ENCODE results near the gene CPAMD8. TPM values are rescaled to one million over a fixed set of nuclear protein-coding genes. Genes with fewer than 3 reads are reported as not detected.

CPAMD8 gene
- total and polyA plus RNA-seq, 2 donors (not counting 3 experiments of a cell fraction or from before 2014, with no cell fraction given): 2.2 to 3.9 TPM

DNA sequence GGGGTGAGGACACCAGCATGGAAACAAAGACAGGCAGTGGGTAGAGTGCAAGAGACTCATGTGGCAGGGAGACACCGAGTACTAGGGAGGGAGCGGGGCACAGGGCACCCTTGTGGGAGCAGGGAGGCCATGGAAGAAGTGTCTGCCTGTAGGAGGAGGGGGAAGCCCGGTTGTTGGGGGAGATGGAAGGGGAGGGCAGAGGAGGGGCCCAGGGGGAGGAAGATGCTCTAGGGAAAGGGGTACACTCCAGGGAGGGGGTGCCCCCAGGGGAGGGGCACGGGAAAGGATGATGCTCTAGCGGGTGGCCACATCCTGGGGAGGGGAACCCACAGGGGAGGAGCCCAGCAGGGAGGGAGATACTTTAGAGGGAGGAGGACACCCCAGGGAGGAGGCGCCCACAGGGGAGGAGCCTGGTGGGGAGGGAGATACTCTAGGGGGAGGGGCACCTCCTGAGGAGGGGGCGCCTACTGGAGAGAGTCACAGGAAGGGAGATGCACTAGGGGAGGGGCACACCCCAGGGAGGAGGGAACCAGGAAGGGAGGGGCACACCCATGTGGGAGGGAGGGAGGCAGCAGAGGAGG, 24.9 kb downstream of the CPAMD8 start:
- CTCF ChIA-PET: no interaction called here
- H3K4me1 ChIP-seq (ENCODE audit: control insufficient read depth, extremely low read depth, insufficient read depth, low read length): no peaks in the 10 kb centered on the region
- H3K9me1 ChIP-seq (replicated peaks; ENCODE audit: control insufficient read depth, extremely low read depth, insufficient read depth, low read length): no peaks in the 10 kb centered on the region
- H3K27ac ChIP-seq (ENCODE audit: insufficient read depth, low read depth, low read length): no peak overlapping the region
- H3K4me3 ChIP-seq (replicated peaks in 1 of 3; ENCODE audit: insufficient read depth in 1 of 3, low read depth in 1 of 3, low read length in 3 of 3): no peak overlapping the region
- H3K9ac ChIP-seq (replicated peaks; ENCODE audit: extremely low read depth, insufficient read depth, low read length): no peak overlapping the region
- no peaks in the 10 kb centered on the region for H3K27me3 ChIP-seq (ENCODE audit: control insufficient read depth in 2 of 2, insufficient read depth in 2 of 2, low read length in 2 of 2)
- H3K36me3 ChIP-seq (ENCODE audit: control insufficient read depth in 2 of 2, extremely low read depth in 1 of 2, insufficient read depth in 2 of 2, low read length in 2 of 2): no peaks in the 10 kb centered on the region
- no peak overlapping the region for H2AFZ ChIP-seq (ENCODE audit: low read depth, low read length)
- H3K9me3 ChIP-seq (replicated peaks; ENCODE audit: control insufficient read depth, insufficient read depth, low read length): no peaks in the 10 kb centered on the region
- H3K4me2 ChIP-seq (ENCODE audit: insufficient read depth, low read length): no peak overlapping the region
- H3K79me2 ChIP-seq (ENCODE audit: control insufficient read depth, insufficient read depth, low read length): no peaks in the 10 kb centered on the region
- no peaks in the 10 kb centered on the region for H4K20me1 ChIP-seq (replicated peaks; ENCODE audit: control insufficient read depth, extremely low read depth, insufficient read depth, low read length)
- intact Hi-C loops (cut with micrococcal nuclease): no loop called here
- dilution Hi-C loops (cut with MboI; ENCODE audit: extremely low pct_ligation_motif_present, low sequenced_read_pairs): no loop called here
- BruUV-seq (replicated peaks): no TSS peak
- POLR2A ChIA-PET: no interaction called here
- FAIRE-seq (no peak), DNase-seq (ENCODE audit: low read depth, low spot score) (no peak)
- TF ChIP-seq POLR2A (IDR thresholded peaks at IDR 0.05; ENCODE audit: low read depth, low read length): no peak
- TF ChIP-seq, protein P1, sequence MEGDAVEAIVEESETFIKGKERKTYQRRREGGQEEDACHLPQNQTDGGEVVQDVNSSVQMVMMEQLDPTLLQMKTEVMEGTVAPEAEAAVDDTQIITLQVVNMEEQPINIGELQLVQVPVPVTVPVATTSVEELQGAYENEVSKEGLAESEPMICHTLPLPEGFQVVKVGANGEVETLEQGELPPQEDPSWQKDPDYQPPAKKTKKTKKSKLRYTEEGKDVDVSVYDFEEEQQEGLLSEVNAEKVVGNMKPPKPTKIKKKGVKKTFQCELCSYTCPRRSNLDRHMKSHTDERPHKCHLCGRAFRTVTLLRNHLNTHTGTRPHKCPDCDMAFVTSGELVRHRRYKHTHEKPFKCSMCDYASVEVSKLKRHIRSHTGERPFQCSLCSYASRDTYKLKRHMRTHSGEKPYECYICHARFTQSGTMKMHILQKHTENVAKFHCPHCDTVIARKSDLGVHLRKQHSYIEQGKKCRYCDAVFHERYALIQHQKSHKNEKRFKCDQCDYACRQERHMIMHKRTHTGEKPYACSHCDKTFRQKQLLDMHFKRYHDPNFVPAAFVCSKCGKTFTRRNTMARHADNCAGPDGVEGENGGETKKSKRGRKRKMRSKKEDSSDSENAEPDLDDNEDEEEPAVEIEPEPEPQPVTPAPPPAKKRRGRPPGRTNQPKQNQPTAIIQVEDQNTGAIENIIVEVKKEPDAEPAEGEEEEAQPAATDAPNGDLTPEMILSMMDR (IDR thresholded peaks at IDR 0.05; ENCODE audit: extremely low read depth in 1 of 2, insufficient read depth in 1 of 2, low read depth in 1 of 2, low read length in 2 of 2): no peak
- TF ChIP-seq EZH2 (IDR thresholded peaks at IDR 0.05; ENCODE audit: borderline replicate concordance, low read depth, low read length, severe bottlenecking): no peak

DNA sequence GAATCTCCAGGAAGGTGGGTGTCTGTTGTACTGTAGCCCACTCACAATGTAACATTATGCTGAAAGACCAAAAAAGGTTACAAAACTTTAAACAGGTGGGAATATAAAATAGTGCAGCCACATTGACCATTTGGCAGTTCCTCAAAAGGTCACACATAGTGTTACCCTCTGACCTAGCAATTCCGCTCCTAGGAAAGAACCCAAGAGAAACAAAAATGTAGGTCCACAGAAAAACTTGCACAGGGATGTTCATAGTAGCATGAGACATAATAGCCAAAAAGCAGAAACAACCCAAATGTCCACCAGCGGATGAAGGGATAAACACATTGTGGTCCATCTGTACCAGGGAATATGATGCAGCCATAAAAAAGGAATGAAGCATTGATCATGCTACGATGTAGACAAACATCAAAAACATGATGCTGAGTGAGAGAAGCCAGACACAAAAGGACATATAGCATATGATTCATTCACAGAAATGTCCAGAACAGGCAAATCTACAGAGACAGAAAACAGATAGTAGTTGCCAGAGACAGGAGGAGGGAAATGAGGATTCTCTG, 27.9 kb downstream of the CPAMD8 start:
- DNase-seq (ENCODE audit: low read depth, low spot score) (no peak), FAIRE-seq (no peak)
- Histone ChIP-seq H3K27me3 (ENCODE audit: control insufficient read depth in 2 of 2, insufficient read depth in 2 of 2, low read length in 2 of 2) (no peaks in the 10 kb centered on the region), H3K9ac (replicated peaks; ENCODE audit: extremely low read depth, insufficient read depth, low read length) (no peak overlapping the region), H3K27ac (ENCODE audit: insufficient read depth, low read depth, low read length) (no peak overlapping the region), H3K4me3 (replicated peaks in 1 of 3; ENCODE audit: insufficient read depth in 1 of 3, low read depth in 1 of 3, low read length in 3 of 3) (no peak overlapping the region), H3K36me3 (ENCODE audit: control insufficient read depth in 2 of 2, extremely low read depth in 1 of 2, insufficient read depth in 2 of 2, low read length in 2 of 2) (no peaks in the 10 kb centered on the region), H3K9me3 (replicated peaks; ENCODE audit: control insufficient read depth, insufficient read depth, low read length) (no peaks in the 10 kb centered on the region), H3K4me2 (ENCODE audit: insufficient read depth, low read length) (no peak overlapping the region), H3K79me2 (ENCODE audit: control insufficient read depth, insufficient read depth, low read length) (no peaks in the 10 kb centered on the region), H3K9me1 (replicated peaks; ENCODE audit: control insufficient read depth, extremely low read depth, insufficient read depth, low read length) (no peaks in the 10 kb centered on the region), H3K4me1 (ENCODE audit: control insufficient read depth, extremely low read depth, insufficient read depth, low read length) (no peaks in the 10 kb centered on the region), H4K20me1 (replicated peaks; ENCODE audit: control insufficient read depth, extremely low read depth, insufficient read depth, low read length) (no peaks in the 10 kb centered on the region), H2AFZ (ENCODE audit: low read depth, low read length) (no peak overlapping the region)
- ChIA-PET CTCF (no interaction called here), POLR2A (no interaction called here)
- dilution Hi-C loops (cut with MboI; ENCODE audit: extremely low pct_ligation_motif_present, low sequenced_read_pairs): no loop called here
- BruUV-seq (replicated peaks): no TSS peak
- TF ChIP-seq POLR2AphosphoS5 (IDR thresholded peaks at IDR 0.05; ENCODE audit: insufficient read depth, low read depth, low read length) (no peak), MYC (IDR thresholded peaks at IDR 0.05; ENCODE audit: low read depth, low read length) (no peak), EZH2 (IDR thresholded peaks at IDR 0.05; ENCODE audit: borderline replicate concordance, low read depth, low read length, severe bottlenecking) (no peak), JUN (IDR thresholded peaks at IDR 0.05; ENCODE audit: borderline replicate concordance, insufficient read depth, insufficient read length, low read depth) (no peak), FOS (IDR thresholded peaks at IDR 0.05; ENCODE audit: borderline replicate concordance, insufficient read depth, low read length) (no peak), GATA2 (IDR thresholded peaks at IDR 0.05; ENCODE audit: insufficient read depth, insufficient read length, low read depth, low read length) (no peak), POLR2A (IDR thresholded peaks at IDR 0.05; ENCODE audit: low read depth, low read length) (no peak)
- TF ChIP-seq, protein P2, sequence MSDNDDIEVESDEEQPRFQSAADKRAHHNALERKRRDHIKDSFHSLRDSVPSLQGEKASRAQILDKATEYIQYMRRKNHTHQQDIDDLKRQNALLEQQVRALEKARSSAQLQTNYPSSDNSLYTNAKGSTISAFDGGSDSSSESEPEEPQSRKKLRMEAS (IDR thresholded peaks at IDR 0.05; ENCODE audit: insufficient read depth, insufficient read length): no peak
- TF ChIP-seq, protein P1 (IDR thresholded peaks at IDR 0.05; ENCODE audit: extremely low read depth in 1 of 2, insufficient read depth in 1 of 2, low read depth in 1 of 2, low read length in 2 of 2): no peak
- intact Hi-C loops (cut with micrococcal nuclease): no loop called here

Data from endothelial cell of umbilical vein (primary cell).